HG03520 (cell line): ENCODE data around the gene OR6C6.
"Not testable (repeated sequence)": the region's sequence is repeated elsewhere in the genome, so short reads cannot be mapped to it uniquely, and the experiment has no call there.

Experiments used
- ATAC-seq: cut with Tn5 transposase; IDR thresholded peaks from one replicate; pipeline ENCODE4 v1.9.1; 2021; ENCODE audit warnings: mild to moderate bottlenecking, moderate library complexity; ENCODE audit not compliant: unreplicated experiment

OR6C6 gene

DNA sequence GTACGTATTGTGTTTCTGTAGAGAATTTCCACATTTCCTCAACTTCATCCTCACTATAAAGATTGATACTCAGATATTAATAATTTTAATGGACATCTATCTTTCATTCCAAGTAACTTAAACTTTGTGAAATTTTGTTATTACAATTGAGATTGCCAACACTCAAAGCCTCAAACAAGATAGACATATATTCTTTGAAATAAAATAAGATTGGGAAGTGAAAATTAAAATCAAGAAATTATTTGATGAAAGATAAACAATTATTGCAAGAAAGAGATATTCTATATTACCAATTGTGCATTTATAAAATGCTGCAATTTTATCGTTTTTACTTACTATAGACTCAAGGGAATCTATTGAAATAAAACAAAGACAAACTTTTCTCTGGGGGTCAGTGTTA lies at the start of gene OR6C6:
OR6C6 (minus strand) TSS at position 101 of the 400 bp plus-strand sequence. CDS start 1,337 bp downstream, outside the sequence.
- ATAC-seq: no peak

DNA sequence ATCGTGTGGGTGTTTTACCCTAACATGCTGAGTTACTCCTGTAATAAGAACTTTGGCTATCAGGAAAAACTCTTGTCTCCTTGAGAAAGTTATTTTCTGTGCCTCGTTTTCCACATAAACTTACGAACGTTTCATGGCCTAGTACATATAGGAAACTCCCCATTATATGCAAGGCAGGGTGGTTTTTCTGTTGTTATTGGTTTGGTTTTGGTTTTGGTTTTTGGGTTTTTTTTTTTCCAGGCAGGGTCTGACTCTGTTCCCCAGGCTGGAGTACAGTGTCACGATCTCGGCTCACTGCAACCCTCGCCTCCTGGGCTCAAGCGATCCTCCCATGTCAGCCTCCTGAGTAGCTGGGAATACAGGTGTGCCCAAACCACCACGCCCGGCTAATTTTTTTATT lies 39.6 kb upstream of the OR6C6 start:
- no peak for ATAC-seq

DNA sequence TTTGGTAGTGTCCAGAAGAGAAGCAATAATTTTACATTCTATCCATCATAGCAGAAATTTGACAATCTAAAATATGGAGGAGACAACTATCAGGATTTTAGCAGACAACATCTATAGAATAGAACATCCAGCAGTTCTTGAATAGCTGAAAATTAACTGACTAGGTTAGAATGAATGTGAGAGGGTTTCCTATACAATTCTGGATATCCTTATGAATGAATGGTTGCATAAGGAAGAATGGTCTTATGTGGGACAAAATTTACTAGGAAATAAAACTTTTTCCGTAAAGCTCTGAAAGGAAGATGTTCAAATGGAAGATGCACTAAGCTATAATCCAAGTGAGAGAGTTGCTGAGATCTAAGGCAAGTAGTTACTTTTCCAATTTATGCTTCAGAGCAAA lies 34.1 kb upstream of the OR6C6 start, which contains the start of gene OR6C3:
OR6C3 (plus strand) TSS at position 301 of the 400 bp plus-strand sequence. CDS start 955 bp downstream, outside the sequence.
- ATAC-seq: no peak

DNA sequence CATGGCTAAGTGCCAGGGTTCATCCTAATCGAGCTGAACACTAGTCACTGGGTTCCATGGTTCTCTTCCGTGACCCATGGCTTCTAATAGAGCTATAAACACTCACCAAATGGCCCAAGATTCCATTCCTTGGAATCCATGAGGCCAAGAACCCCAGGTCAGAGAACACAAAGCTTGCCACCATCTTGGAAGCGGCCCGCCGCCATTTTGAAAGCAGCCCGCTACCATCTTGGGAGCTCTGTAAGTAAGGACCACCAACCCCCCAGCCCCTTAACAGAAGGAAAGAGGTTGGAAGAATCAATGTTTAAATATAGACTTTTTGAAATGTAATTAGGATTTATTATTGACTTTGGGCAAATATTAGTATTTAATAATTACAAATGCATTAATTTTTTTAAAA lies 29.4 kb upstream of the OR6C6 start:
- ATAC-seq: not testable (repeated sequence)

DNA sequence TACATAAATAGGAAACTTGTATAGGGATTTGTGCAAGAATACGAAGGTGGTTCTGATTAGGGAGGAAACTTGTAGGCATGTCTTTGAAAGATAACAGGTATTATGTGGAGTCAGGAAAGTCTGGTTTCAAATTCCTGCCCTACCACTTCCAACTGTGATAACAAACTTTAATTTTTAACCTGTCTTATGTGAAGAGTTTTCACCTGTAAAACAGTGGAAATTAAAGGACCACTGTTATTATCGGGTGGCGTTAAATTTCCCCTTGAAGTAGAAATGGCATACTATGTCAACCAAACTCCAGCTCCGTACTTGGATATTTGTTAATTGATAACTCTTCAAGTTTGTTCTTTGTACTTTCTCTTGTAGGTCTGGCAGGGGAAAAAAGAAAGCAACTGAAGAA lies 23.8 kb upstream of the OR6C6 start:
- ATAC-seq: no peak

DNA sequence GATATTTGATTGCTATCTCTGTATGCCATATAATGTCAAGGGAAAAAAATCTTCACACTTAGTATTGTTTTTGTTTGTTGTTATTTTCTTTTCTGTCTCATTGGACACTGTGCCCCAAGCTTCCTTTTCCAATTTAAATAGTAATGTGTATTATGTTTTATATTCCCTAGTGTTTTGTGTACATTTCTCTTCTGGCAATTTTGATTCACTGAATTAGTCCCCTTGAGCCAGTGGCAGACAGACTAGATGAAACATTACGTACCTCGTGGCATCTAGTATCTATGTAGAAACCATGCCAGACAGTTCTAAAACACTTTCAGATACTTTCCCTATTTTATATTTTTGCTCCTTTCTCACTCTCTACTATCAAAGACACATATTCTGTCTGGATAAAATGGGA lies 17.7 kb upstream of the OR6C6 start, which contains the start of gene OR6C1:
OR6C1 (plus strand) TSS at position 301 of the 400 bp plus-strand sequence. CDS start 6,257 bp downstream, outside the sequence.
- no peak for ATAC-seq

DNA sequence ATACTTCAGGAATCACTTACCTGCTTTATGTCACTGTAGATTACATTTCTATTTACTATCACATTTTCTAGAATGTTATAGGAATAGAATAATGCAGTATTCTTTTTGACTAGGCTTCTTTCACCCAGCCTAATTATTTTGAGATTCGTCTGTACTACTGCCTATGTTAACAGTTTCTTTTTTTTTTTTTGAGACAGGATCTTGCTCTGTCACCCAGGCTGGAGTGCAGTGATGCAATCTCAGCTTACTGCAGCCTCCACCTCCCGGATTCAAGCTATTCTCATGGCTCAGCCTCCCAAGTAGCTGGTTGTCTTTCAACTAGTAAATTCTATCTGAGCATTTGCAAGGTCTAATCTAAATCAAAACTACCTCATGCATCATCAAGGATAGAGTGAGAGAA lies 6.4 kb downstream of the OR6C6 start:
- no peak for ATAC-seq

DNA sequence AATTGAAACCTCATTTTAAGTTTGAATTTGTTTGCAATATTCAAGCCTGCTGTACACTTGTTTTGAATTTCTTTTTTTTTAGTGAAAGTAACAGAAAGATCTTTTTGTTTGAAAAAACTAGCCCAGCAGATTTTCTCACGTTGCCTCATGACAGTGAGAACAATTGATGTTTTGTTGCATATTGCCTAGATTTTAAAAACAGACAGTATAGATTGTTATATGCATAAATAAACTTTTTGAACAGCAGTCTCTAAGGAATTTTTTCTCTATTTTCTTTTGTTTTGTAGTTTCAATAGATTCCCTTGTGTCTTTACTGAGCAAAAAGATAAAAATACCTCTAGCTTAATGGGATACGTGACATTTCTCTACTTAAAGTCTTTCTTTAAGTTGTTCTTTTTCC lies 15.4 kb downstream of the OR6C6 start:
- no peak for ATAC-seq

DNA sequence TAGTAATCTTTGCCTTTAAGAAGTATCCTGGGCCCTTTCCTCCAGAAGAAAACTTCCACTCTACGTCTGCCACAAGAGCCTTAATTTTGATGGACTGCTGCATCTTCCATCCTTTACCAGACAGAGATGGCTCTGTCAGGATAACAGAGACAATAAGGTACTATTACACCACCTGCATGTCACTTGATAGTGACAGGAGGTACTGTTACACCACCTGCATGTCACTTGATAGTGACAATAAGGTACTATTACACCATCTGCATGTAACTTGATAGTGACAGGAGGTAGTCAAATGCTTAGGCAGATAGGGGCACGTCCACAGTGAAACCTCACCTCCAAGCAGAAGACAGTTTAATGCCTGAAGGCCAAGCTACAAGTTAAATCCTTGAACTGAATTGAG lies 38.1 kb downstream of the OR6C6 start:
- no peak for ATAC-seq

DNA sequence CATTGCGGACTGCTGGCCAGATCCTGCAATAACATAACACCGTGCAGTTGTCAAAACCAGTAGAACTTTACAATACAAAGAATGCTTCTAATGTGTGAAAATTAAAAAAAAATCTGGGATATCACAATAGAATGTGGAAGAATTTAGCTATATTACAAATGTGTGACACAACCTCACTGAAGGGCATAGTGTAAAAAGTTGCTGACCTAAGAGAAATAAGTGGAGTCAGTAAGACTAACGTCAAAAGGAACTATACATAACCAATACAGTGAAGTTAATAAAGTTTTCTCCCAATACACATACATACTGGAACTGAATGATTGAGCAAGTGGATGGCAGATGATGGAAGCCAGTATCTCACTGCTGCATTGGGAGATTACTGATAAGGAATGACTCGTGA lies 39.5 kb downstream of the OR6C6 start:
- ATAC-seq: no peak

DNA sequence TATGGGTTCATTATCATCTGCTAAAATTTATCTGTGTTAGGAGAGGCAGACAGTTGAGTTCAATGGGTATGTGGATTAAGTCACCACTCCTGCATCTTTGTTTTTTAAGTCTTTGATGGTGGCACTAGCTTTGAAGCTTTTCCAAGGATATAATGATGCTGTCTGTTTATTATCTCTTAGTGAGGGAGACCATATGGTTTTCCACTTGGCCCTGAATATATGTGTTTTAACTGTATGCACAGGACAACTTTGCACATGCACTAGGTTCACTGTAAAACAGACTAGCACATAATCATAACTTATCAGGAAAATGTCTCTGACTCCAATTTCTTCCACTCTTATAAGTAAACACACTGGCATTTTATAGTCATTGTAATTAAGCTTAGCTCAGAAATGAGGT lies 43.1 kb downstream of the OR6C6 start:
- no peak for ATAC-seq

DNA sequence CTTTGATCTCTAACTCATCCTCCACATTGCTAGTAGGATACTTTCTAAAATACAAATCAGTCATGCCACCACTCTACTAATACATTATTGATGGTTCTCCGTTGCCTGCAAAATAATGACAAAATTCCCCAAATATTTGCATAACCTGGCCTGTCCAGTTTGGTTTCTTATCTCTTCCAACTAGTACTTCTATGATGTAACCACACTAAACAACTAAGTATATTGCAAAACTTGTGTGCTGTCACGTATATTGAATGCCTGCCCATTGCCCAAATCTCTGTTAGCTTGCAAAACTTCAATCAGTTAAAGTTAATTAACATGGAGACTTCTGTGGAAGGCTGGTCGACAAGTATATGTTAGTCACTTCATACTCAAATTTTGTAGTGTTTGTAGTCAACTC lies 45.4 kb downstream of the OR6C6 start:
- ATAC-seq: no peak

DNA sequence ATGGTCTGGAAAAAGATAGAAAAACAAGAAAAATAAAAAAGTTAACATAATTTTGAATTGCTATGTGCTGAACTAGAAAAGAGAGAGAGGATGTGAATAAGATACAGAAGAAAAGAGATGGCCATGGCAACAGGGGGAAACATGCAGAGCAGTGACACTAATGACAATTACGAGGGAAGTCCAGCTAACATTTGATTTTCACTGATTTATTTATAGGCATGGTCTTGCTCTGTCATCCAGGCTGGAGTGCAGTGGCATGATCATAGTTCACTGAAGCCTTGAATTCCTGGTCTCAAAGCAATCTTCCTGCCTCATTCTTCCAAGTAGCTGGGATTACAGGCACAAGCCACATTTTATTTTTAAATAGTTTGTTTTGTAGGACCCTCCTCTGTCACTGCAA lies 50.2 kb downstream of the OR6C6 start:
- no peak for ATAC-seq

DNA sequence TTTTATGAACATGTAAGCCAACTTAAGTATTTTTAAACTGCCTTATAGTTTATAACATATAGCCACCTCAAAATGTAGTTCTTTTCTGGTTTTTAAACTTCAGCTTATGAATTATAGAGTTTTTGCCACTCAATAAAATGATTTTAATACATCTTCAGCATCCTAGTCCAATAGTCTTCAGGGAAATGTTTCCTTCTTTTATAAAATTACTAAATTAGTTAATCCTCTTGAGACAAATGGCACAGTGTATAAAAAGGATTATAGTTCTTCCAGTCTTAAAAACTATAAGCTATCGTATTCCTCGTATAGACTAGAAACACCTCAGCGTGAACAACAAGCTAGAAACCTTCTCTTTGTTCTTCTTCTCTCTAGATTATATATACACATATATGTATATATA lies 52.1 kb downstream of the OR6C6 start, which contains the start of gene OR6C74:
OR6C74 (plus strand) TSS at position 301 of the 400 bp plus-strand sequence. CDS start 2,679 bp downstream, outside the sequence.
- ATAC-seq: no peak
